Right atrium auricular region (tissue), 2 donors: ENCODE results near the gene UBE3B. TPM values are rescaled to one million over a fixed set of nuclear protein-coding genes. Genes with fewer than 3 reads are reported as not detected.

Source experiments
- DNase-seq: peaks from one replicate; pipeline ENCODE4 v3.0.0-alpha.2; 2019; ENCODE audit warnings: low spot score
- H3K27ac ChIP-seq, 2 donors: fragments of 200-600 bp; sonication (generic); 1 replicate in 1 of 2; 2 replicates in 1 of 2; pipeline ENCODE4 v1.5.1; 2016 to 2019
- H3K27me3 ChIP-seq, 2 donors: fragments of 200-600 bp; sonication (generic); one replicate each; pipeline versions ENCODE4 v1.5.1 to v1.6.0; 2017 to 2019
- H3K36me3 ChIP-seq: fragments of 200-600 bp; sonication (generic); one replicate; pipeline ENCODE4 v1.5.1; 2016
- H3K4me1 ChIP-seq, 2 donors: fragments of 200-600 bp; sonication (generic); one replicate each; pipeline versions ENCODE4 v1.5.1 to v1.6.0; 2017 to 2019
- H3K4me3 ChIP-seq, 2 donors: fragments of 200-600 bp; sonication (generic); 1 replicate in 1 of 2; 2 replicates in 1 of 2; pipeline ENCODE4 v1.5.1; 2017 to 2019; ENCODE audit warnings: mild to moderate bottlenecking in 1 of 2, moderate library complexity in 1 of 2
- H3K9me3 ChIP-seq, 2 donors: fragments of 200-600 bp; sonication (generic); one replicate each; pipeline ENCODE4 v1.5.1; 2019
- total RNA-seq, 2 donors: library from RNA; depleted of rRNA; stranded (reverse); fragments of >200 nt; gene quantifications; one replicate each; pipeline ENCODE4 v1.1.0, GENCODE V29; 2016
- TF ChIP-seq, protein P1 (sequence below), 2 donors: fragments of 200-600 bp; sonication (generic); IDR thresholded peaks; one replicate each; pipeline ENCODE4 v1.5.1; 2019; ENCODE audit warnings: antibody characterized with exemption in 2 of 2

UBE3B gene
- total RNA-seq, 2 donors from 2014 or later = 41.7 to 71.8 TPM

GRCh38 chr12:109532721-109533486 lies 55.5 kb downstream of the UBE3B start:
- Histone ChIP-seq H3K36me3 (peaks cover 44% of the 10 kb centered on the region), H3K4me1 (peaks cover 0 to 19% of the 10 kb centered on the region in 2 donors), H3K27me3 (no peaks in the 10 kb centered on the region), H3K27ac (no peak overlapping the region), H3K4me3 (no peak overlapping the region), H3K9me3 (no peaks in the 10 kb centered on the region)
- TF ChIP-seq, protein P1, sequence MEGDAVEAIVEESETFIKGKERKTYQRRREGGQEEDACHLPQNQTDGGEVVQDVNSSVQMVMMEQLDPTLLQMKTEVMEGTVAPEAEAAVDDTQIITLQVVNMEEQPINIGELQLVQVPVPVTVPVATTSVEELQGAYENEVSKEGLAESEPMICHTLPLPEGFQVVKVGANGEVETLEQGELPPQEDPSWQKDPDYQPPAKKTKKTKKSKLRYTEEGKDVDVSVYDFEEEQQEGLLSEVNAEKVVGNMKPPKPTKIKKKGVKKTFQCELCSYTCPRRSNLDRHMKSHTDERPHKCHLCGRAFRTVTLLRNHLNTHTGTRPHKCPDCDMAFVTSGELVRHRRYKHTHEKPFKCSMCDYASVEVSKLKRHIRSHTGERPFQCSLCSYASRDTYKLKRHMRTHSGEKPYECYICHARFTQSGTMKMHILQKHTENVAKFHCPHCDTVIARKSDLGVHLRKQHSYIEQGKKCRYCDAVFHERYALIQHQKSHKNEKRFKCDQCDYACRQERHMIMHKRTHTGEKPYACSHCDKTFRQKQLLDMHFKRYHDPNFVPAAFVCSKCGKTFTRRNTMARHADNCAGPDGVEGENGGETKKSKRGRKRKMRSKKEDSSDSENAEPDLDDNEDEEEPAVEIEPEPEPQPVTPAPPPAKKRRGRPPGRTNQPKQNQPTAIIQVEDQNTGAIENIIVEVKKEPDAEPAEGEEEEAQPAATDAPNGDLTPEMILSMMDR (IDR thresholded peaks at IDR 0.05) = no peak
- no peak for DNase-seq

DNA sequence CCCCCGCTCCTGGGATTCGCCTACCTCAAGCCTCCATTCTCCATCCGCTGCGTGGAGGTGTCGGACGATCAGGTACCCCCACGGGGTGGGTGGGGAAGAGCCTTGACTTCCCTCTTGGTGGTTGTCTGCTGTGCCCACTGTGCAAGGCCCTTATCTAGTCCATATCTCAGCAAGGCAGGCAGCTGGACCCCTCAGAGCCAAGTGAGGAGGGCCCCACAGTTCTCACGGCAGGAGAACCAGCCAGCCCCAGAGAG lies 56.0 kb downstream of the UBE3B start:
- H3K36me3 ChIP-seq = peaks cover 40% of the 10 kb centered on the region

GRCh38 chr12:109534456-109534855 lies 57.0 kb downstream of the UBE3B start:
- Histone ChIP-seq H3K4me1 (peaks cover 0 to 24% of the 10 kb centered on the region in 2 donors), H3K27me3 (no peaks in the 10 kb centered on the region), H3K4me3 (no peak overlapping the region), H3K27ac (no peak overlapping the region), H3K36me3 (peaks cover 40% of the 10 kb centered on the region), H3K9me3 (no peaks in the 10 kb centered on the region)
- TF ChIP-seq, protein P1 (IDR thresholded peaks at IDR 0.05) = no peak
- DNase-seq = no peak

More for the DNA sequence above, 56.0 kb downstream of the UBE3B start:
- TF ChIP-seq, protein P1 (IDR thresholded peaks at IDR 0.05) = no peak
- Histone ChIP-seq H3K27ac (no peak overlapping the region), H3K4me3 (no peak overlapping the region), H3K4me1 (peaks cover 0 to 24% of the 10 kb centered on the region in 2 donors), H3K9me3 (no peaks in the 10 kb centered on the region), H3K27me3 (no peaks in the 10 kb centered on the region)
- DNase-seq = no peak

DNA sequence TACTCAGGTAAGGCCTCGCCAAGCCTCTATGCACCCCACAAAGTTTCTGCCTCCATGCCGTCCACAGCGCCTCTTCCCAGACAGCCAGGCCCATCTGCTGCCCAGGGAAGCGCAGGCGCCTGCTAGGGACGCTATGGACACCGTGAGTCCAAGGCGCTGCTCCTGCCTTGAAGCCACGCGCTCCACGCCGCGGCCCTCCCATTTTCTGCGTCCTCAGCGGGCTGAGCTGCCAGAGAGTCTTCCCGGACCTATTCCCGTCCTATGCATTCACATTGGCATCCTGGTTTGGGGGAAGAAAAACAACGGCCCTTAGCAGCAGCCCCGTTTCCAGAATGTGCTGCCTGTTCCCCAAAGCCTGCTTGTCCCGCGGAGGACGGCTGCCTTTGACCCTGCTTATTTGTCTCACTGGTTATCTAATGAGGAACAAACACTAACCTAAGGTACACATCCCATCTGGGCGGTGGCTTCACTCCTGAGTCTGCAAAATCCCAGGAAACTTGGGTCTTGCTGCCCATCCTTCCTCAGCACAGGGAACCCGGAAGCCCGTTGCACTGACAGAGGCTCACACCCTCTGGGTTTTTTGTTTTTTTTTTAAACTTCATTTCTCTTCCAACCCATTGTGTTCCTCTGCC lies 57.9 kb downstream of the UBE3B start:
- TF ChIP-seq, protein P1 (IDR thresholded peaks at IDR 0.05) = no peak
- Histone ChIP-seq H3K27me3 (no peaks in the 10 kb centered on the region), H3K9me3 (no peaks in the 10 kb centered on the region), H3K36me3 (peaks cover 40% of the 10 kb centered on the region), H3K4me3 (no peak overlapping the region), H3K4me1 (peaks cover 0 to 21% of the 10 kb centered on the region in 2 donors), H3K27ac (no peak overlapping the region)
- DNase-seq = no peak

- Histone ChIP-seq H3K27me3 (no peaks in the 10 kb centered on the region), H3K36me3 (peaks cover 39% of the 10 kb centered on the region), H3K4me1 (peaks cover 0 to 17% of the 10 kb centered on the region in 2 donors), H3K4me3 (no peak overlapping the region), H3K9me3 (no peaks in the 10 kb centered on the region), H3K27ac (no peak overlapping the region)
- no peak for DNase-seq
- TF ChIP-seq, protein P1 (IDR thresholded peaks at IDR 0.05) = no peak
Measured at GRCh38 chr12:109535863-109536250, 58.4 kb downstream of the UBE3B start.
